Subcutaneous abdominal adipose tissue (tissue), 5 donors: ENCODE measurements around the gene B3GNT4.

ENCODE experiments used
- H3K27ac ChIP-seq: one replicate; pipeline ENCODE4 v1.7.0; 2013; ENCODE audit warnings: low read depth, mild to moderate bottlenecking, inconsistent platforms, low read length, moderate library complexity
- H3K27me3 ChIP-seq, 5 donors: one replicate each; pipeline ENCODE4 v1.7.0; 2013; ENCODE audit warnings: low read length in 5 of 5, inconsistent platforms in 1 of 5; ENCODE audit not compliant: control insufficient read depth in 5 of 5, insufficient read depth in 4 of 5
- H3K36me3 ChIP-seq, 5 donors: one replicate each; pipeline ENCODE4 v1.7.0; 2013; ENCODE audit warnings: low read length in 5 of 5; ENCODE audit not compliant: control insufficient read depth in 5 of 5, insufficient read depth in 5 of 5
- H3K4me1 ChIP-seq, 5 donors: one replicate each; pipeline ENCODE4 v1.7.0; 2013; ENCODE audit warnings: low read length in 5 of 5, mild to moderate bottlenecking in 3 of 5, moderate library complexity in 1 of 5; ENCODE audit not compliant: control insufficient read depth in 5 of 5, insufficient read depth in 5 of 5
- H3K4me3 ChIP-seq, 5 donors: one replicate each; pipeline ENCODE4 v1.7.0; 2013; ENCODE audit warnings: low read length in 5 of 5, low read depth in 1 of 5
- H3K9ac ChIP-seq, 5 donors: one replicate each; pipeline ENCODE4 v1.7.0; 2013; ENCODE audit warnings: low read length in 5 of 5, mild to moderate bottlenecking in 4 of 5, moderate library complexity in 3 of 5
- H3K9me3 ChIP-seq, 5 donors: one replicate each; pipeline ENCODE4 v1.7.0; 2013; ENCODE audit warnings: low read length in 5 of 5; ENCODE audit not compliant: control insufficient read depth in 5 of 5
- donor health status: healthy.
- donor health status: healthy.
- donor health status: healthy.
- donor health status: healthy.
- donor health status: healthy.

Gene B3GNT4

DNA sequence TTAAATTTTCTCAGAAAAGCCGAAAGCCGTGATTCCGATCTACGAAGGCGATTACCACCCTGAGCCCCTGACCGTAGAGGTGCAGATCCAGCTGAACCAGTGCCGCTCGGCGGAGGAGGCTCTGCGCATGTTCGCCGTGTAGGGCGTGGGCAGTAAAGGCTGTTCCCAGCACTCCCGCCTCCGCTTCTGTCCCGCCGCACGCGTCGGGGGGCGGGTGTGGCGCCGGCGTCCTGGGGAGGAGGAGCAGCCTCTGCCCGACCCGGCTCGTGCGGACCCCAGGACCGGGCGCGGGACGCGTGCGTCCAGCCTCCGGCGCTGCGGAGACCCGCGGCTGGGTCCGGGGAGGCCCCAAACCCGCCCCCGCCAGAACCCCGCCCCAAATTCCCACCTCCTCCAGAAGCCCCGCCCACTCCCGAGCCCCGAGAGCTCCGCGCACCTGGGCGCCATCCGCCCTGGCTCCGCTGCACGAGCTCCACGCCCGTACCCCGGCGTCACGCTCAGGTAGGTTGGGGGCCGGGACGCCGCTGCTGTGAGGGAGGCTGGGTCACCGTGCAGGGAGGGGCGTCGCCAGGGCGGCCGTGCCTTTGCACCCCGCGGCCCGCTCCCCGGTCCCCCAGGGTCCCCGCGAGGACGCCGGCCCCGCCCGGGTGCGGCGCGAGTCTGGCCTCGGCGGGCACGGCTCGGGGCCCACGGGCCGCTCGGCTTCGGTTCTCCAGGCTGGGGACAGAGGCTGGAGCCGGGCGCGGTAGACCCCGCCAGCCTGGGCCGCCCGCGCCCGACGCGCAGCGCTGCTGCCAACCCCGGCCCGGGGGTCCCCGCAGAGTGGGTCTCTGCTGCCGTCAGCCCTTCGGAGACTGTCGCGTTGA, at the start of gene B3GNT4:
Gene B3GNT4, plus strand, starts transcription at position 409 of the 866 bp plus-strand sequence. CDS start 910 bp downstream, outside the sequence.
- peaks cover 19 to 56% (median 44%) of the 10 kb centered on the region in 5 donors for H3K27me3 ChIP-seq

DNA sequence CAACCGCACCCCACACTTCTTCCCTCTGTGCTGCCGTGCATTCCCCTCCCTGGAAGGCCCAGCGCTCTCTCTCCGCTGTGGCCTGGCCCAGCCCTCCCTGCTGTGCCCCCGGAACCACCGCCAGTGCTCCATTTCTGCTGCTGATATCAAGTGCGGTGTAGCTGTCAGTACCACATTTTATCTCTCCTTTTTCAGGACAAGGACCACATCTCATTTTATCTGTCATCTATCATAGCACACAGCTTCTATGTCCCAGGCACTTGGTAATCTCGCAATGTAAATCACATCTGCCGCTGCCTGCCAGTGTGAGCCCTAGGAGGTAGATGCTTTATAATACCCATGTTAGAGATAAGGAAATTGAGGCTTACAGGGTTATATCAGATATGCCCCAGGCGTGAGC, 47.8 kb upstream of the B3GNT4 start:
- Histone ChIP-seq H3K36me3 (no peaks in the 10 kb centered on the region), H3K4me1 (no peaks in the 10 kb centered on the region), H3K9ac (no peak overlapping the region), H3K9me3 (no peaks in the 10 kb centered on the region), H3K27me3 (peaks cover 0 to 10% (median 2%) of the 10 kb centered on the region in 5 donors), H3K27ac (no peak overlapping the region), H3K4me3 (no peak overlapping the region)

More for the DNA sequence above, at the start of gene B3GNT4:
- Histone ChIP-seq H3K27ac (no peak within 1 kb of the TSS), H3K4me1 (peaks cover 0 to 30% (median 14%) of the 10 kb centered on the region in 5 donors), H3K36me3 (peaks cover 0 to 20% (median 18%) of the 10 kb centered on the region in 5 donors), H3K9me3 (no peaks in the 10 kb centered on the region), H3K4me3 (peak within 1 kb of the TSS in 4 of 5 donors; percentile 54 to 73 (median 66)), H3K9ac (peak within 1 kb of the TSS in 2 of 5 donors; percentile 23 to 56)

DNA sequence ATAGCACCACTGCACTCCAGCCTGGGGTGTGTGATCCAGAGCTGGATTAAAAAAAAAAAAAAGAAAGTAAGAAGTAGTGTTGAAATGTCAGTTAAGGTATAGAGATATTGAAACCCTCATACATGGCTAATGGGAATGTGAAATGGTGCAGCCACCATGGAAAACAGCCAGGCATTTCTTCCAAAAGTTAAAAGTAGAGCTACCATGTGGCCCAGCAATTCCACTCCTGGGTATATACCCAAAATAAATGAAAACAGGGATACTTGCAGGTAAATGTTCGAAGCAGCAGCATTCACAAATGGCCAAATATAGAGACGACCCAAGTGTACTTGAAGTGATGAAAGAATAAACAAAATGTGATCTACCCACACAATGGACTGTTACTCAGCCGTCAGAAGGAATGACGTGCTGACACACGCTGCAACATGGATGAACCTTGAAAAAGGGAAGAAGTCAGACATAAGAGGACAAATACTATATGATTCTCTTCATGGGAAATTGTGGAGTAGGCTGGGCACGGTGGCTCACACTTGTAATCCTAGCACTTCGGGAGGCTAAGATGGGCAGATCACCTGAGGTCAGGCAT, 44.7 kb upstream of the B3GNT4 start:
- peaks cover 0 to 3% (median 0%) of the 10 kb centered on the region in 5 donors for H3K4me1 ChIP-seq
- peaks cover 0 to 2% (median 0%) of the 10 kb centered on the region in 5 donors for H3K9me3 ChIP-seq
- no peaks in the 10 kb centered on the region for H3K36me3 ChIP-seq
- peaks cover 0 to 6% (median 0%) of the 10 kb centered on the region in 5 donors for H3K27me3 ChIP-seq
- no peak overlapping the region for H3K9ac ChIP-seq
- H3K27ac ChIP-seq, result no peak overlapping the region
- H3K4me3 ChIP-seq, result no peak overlapping the region

DNA sequence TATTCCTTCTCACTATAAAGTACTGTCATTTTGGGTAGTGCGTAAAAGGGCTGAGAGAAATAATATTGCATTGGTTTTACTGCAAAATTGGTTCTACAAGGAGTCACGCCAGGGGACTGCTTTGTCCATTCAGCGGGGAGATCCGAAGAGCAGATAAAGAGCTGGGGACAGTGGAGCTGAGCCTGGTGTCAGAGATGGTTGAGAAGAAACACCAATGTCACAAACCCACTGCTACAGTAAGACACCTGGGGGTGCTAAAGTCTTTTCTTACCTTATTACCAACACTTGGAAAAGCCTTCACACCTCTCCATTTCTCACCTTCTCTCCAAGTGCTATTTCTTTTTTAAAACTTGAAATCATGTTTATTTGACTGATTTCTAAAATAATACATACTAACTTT, 43.6 kb upstream of the B3GNT4 start:
- Histone ChIP-seq H3K27me3 (peaks cover 0 to 8% (median 0%) of the 10 kb centered on the region in 5 donors), H3K9ac (no peak overlapping the region), H3K36me3 (no peaks in the 10 kb centered on the region), H3K4me3 (no peak overlapping the region), H3K9me3 (peaks cover 0 to 2% (median 0%) of the 10 kb centered on the region in 5 donors), H3K4me1 (peaks cover 0 to 3% (median 0%) of the 10 kb centered on the region in 5 donors), H3K27ac (no peak overlapping the region)

DNA sequence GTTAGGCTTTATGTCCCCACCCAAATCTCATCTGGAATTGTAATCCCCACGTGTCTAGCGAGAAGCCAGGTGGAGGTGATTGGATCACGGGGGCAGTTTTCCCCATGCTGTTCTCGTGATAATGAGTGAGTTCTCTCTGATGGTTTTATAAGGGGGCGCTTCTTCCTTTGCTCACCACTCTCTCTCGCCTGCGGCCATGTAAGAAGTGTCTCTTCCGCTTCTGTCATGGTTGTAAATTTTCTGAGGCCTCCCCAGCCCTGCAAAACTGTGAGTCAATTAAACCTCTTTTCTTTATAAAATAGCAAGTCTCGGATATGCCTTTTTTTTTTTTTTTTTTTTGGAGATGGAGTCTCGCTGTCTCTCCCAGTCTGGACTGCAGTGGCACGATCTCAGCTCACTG, 42.7 kb upstream of the B3GNT4 start:
- H3K4me3 ChIP-seq, result no peak overlapping the region
- peaks cover 0 to 2% (median 0%) of the 10 kb centered on the region in 5 donors for H3K9me3 ChIP-seq
- H3K4me1 ChIP-seq, result peaks cover 0 to 3% (median 0%) of the 10 kb centered on the region in 5 donors
- no peak overlapping the region for H3K27ac ChIP-seq
- H3K9ac ChIP-seq, result no peak overlapping the region
- no peaks in the 10 kb centered on the region for H3K36me3 ChIP-seq
- H3K27me3 ChIP-seq, result peaks cover 0 to 7% (median 0%) of the 10 kb centered on the region in 5 donors

DNA sequence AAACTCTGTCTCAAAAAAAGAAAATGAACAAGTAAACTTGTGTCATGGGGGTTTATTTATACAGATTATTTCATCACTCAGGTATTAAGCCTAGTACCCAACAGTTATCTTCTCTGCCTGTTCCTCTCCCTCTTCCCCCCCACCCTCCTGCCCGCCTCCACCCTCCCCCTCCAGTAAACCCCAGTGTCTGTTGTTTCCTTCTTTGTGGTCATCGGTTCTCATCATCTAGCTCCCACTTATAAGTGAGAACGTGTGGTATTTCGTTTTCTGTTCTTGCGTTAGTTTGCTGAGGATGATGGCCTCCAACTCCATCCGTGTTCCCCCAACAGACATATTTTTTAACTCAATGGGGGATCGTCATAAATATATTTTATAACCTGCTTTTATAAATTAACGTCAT, 41.8 kb upstream of the B3GNT4 start:
- Histone ChIP-seq H3K4me3 (no peak overlapping the region), H3K27me3 (peaks cover 0 to 7% (median 0%) of the 10 kb centered on the region in 5 donors), H3K27ac (no peak overlapping the region), H3K4me1 (peaks cover 0 to 3% (median 0%) of the 10 kb centered on the region in 5 donors), H3K9me3 (peaks cover 0 to 2% (median 0%) of the 10 kb centered on the region in 5 donors), H3K9ac (no peak overlapping the region), H3K36me3 (no peaks in the 10 kb centered on the region)

DNA sequence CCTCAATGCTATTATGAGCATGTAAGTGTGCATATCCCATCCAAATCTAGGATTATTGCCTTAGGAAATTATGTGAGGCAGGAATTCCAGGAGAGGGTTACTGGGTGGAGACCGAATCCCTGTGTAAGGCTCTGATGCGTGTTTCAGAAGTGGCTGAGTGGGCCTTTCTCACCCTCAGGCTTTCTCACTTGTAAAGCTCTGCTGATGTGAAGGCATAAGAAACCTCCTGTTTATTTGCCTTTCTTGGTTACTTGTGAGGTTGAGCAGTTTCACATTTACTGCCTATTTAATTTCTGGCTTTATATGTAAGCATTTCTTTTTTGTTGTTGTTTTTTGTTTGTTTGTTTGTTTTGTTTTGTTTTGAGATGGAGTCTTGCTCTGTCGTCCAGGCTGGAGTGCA, 40.5 kb upstream of the B3GNT4 start:
- Histone ChIP-seq H3K27me3 (peaks cover 0 to 7% (median 0%) of the 10 kb centered on the region in 5 donors), H3K9ac (no peak overlapping the region), H3K9me3 (peaks cover 0 to 2% (median 0%) of the 10 kb centered on the region in 5 donors), H3K27ac (no peak overlapping the region), H3K4me3 (no peak overlapping the region), H3K4me1 (peaks cover 0 to 3% (median 0%) of the 10 kb centered on the region in 5 donors), H3K36me3 (no peaks in the 10 kb centered on the region)

DNA sequence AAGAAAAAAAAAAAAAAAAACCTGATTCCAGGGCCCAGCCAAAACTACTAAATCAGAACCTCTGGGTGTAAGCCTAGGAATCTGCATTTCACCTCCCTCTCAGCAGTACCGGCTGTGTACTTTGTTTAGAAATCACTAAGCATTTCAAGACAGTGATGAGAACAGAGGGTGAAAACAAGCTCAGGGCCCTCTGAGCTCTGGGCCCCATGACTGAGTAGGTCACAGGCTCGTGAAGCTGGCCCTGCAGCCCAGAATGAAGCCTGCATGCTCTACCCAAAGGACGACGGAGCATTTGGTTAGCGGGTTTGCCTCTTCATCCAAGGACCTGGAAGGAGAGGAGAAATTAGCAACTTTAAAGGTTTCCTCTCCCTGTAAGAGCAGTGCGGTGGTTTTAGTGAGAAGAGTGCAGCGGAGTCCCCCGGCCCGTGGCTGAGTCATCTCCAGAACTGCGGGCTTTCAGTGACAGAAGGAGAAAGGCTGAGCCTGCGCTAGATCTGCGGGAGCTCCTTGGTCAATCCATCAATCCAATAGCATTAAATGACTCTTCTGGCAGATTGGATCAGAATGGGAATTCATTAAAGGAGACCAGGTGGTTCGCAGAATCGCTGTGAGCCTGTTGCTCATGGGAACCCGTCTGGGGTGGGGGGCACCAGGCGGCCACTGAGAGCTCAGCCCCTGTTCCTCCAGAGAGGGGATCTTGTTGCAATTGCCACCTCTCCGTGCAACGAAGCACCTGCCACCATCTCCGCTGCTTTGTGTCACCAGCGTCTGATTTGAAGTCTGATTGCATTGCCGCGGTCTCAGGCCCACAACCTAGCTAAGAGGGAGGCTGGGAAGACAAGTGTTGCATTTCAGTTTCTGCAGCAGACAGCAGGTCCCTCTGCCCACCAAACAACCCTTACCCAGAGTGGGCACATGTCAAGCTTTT, 36.8 kb upstream of the B3GNT4 start:
- no peak overlapping the region for H3K9ac ChIP-seq
- H3K4me1 ChIP-seq, result peaks cover 0 to 3% (median 0%) of the 10 kb centered on the region in 5 donors
- no peak overlapping the region for H3K4me3 ChIP-seq
- peaks cover 0 to 7% (median 0%) of the 10 kb centered on the region in 5 donors for H3K27me3 ChIP-seq
- no peak overlapping the region for H3K27ac ChIP-seq
- no peaks in the 10 kb centered on the region for H3K36me3 ChIP-seq
- H3K9me3 ChIP-seq, result peaks cover 0 to 2% (median 0%) of the 10 kb centered on the region in 5 donors

DNA sequence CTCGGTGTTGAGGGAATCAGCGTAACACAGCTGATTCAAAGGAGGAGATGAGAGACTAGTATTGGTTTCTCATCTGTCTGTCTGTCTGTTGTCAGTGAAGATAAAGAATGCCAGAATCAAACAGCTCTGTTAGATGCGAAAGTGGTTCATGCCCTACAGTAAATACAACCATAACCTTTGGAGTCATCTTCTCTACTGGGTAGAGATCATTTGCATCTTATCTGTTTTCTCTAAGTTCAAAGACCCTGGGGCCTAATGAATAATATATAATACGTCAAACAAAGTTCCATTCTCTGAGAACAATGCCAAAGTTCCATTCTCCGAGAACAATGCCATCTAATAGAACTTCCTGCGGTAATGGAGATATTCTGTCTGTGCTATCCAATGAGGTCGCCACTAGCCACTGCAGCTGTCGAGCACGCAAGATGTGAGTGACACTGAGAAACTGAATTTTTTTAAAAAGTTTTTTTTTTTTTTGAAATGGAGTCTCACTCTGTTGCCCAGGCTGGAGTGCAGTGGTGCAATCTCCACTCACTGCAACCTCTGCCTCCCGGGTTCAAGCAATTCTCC, 36.1 kb upstream of the B3GNT4 start:
- Histone ChIP-seq H3K27ac (no peak overlapping the region), H3K4me1 (no peaks in the 10 kb centered on the region), H3K9me3 (no peaks in the 10 kb centered on the region), H3K9ac (no peak overlapping the region), H3K27me3 (peaks cover 0 to 5% (median 0%) of the 10 kb centered on the region in 5 donors), H3K4me3 (no peak overlapping the region), H3K36me3 (no peaks in the 10 kb centered on the region)
